Ascending aorta (tissue), 2 donors: ENCODE measurements around the gene FAM20A. TPM values are rescaled to one million over a fixed set of nuclear protein-coding genes. Genes with fewer than 3 reads are reported as not detected.

Experiments
- DNase-seq, 2 donors: peaks; one replicate each; pipeline ENCODE4 v3.0.0-alpha.2; 2019; ENCODE audit warnings: low spot score in 2 of 2
- H3K27ac ChIP-seq, 2 donors: fragments of 200-600 bp; sonication (generic); one replicate each; pipeline ENCODE4 v1.5.1; 2016 to 2017; ENCODE audit warnings: mild to moderate bottlenecking in 1 of 2
- H3K27me3 ChIP-seq: fragments of 200-600 bp; sonication (generic); one replicate; pipeline ENCODE4 v1.5.1; 2017
- H3K36me3 ChIP-seq, 2 donors: fragments of 200-600 bp; sonication (generic); one replicate each; pipeline ENCODE4 v1.5.1; 2016
- H3K4me1 ChIP-seq, 2 donors: fragments of 200-600 bp; sonication (generic); one replicate each; pipeline ENCODE4 v1.5.1; 2016 to 2017; ENCODE audit warnings: mild to moderate bottlenecking in 1 of 2
- H3K4me3 ChIP-seq, 2 donors: fragments of 200-600 bp; sonication (generic); one replicate each; pipeline ENCODE4 v1.5.1; 2016 to 2017; ENCODE audit warnings: mild to moderate bottlenecking in 1 of 2
- H3K9me3 ChIP-seq, 2 donors: fragments of 200-600 bp; sonication (generic); one replicate each; pipeline ENCODE4 v1.5.1; 2016
- intact Hi-C: fragments of 100-400 bp; cut with DNase I; formaldehyde crosslinking; loops from one replicate; pipeline ENCODE4 v1.15.1; 2023
- total RNA-seq: library from RNA; depleted of rRNA; stranded (reverse); fragments of >200 nt; gene quantifications from one replicate; pipeline ENCODE4 v1.1.0, GENCODE V29; 2016
- TF ChIP-seq, protein P1 (sequence below), 3 experiments: fragments of 200-600 bp in 2 of 3; fragments of 450-650 bp in 1 of 3; sonication (generic) in 2 of 3; IDR thresholded peaks; one replicate each; pipeline ENCODE4 v1.5.1; 2016 to 2019; ENCODE audit warnings: antibody characterized with exemption in 3 of 3, mild to moderate bottlenecking in 1 of 3, moderate library complexity in 1 of 3

The FAM20A gene
- 60.0 TPM for total RNA-seq

- intact Hi-C loops: no loop called here
- Histone ChIP-seq H3K36me3 (no peaks in the 10 kb centered on the region), H3K4me1 (peaks cover 4 to 8% of the 10 kb centered on the region in 2 donors), H3K27me3 (no peaks in the 10 kb centered on the region), H3K9me3 (no peaks in the 10 kb centered on the region), H3K4me3 (peak within 1 kb of the TSS; percentile 67 to 81), H3K27ac (peak within 1 kb of the TSS; percentile 22 to 55)
- peak in 1 of 2 donors; percentile 68 for DNase-seq
- TF ChIP-seq, protein P1, sequence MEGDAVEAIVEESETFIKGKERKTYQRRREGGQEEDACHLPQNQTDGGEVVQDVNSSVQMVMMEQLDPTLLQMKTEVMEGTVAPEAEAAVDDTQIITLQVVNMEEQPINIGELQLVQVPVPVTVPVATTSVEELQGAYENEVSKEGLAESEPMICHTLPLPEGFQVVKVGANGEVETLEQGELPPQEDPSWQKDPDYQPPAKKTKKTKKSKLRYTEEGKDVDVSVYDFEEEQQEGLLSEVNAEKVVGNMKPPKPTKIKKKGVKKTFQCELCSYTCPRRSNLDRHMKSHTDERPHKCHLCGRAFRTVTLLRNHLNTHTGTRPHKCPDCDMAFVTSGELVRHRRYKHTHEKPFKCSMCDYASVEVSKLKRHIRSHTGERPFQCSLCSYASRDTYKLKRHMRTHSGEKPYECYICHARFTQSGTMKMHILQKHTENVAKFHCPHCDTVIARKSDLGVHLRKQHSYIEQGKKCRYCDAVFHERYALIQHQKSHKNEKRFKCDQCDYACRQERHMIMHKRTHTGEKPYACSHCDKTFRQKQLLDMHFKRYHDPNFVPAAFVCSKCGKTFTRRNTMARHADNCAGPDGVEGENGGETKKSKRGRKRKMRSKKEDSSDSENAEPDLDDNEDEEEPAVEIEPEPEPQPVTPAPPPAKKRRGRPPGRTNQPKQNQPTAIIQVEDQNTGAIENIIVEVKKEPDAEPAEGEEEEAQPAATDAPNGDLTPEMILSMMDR (IDR thresholded peaks at IDR 0.05): no peak
Observed at GRCh38 chr17:68600931-68601564, at the start of gene FAM20A. FAM20A (minus strand) TSS chr17:68601367; CDS start chr17:68600666, 701 bp downstream.

GRCh38 chr17:68649324-68649723 is 48.2 kb upstream of the FAM20A start:
- Histone ChIP-seq H3K36me3 (no peaks in the 10 kb centered on the region), H3K27ac (no peak overlapping the region), H3K27me3 (no peaks in the 10 kb centered on the region), H3K4me3 (no peak overlapping the region), H3K9me3 (no peaks in the 10 kb centered on the region), H3K4me1 (no peaks in the 10 kb centered on the region)
- TF ChIP-seq, protein P1 (IDR thresholded peaks at IDR 0.05): no peak
- intact Hi-C loops: no loop called here
- DNase-seq: no peak

DNA sequence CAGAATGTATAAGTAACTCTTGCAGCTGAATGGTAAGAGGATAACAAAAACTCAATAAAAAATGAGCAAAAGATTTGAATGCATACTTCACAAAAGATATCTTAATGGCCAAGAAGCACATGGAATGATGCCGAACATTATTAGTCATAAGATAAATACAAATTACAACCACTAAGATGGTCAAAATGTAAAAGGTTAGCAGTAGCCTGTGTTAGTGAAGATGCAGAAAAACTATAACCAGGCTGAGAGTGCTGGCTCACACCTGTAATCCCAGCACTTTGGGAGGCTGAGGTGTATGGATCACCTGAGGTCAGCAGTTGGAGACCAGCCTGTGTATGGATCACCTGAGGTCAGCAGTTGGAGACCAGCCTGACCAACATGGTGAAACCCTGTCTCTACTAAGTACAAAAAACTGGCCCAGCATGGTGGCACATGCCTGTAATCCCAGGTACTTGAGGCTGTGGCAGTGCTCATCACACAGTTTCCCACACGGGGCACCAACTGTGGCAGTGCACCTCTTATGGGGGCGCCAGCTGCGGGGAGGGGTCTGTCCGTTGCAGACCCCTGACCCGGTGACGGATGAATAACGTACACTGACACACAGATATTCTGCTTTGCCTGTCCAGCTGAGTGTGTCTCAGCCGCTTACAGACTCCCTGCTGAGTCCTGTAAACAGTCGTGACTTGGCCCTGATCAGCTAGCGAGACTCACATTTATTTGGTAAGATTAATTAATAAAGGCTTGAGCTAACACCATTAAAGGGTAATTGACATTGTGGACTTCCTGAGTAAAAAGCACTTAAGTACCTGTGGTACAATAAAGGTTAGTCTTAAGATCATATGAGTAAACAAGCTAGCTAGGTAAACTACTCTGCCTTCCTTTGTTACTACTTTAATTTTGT is 45.7 kb upstream of the FAM20A start:
- no peaks in the 10 kb centered on the region for H3K27me3 ChIP-seq
- no peak overlapping the region for H3K27ac ChIP-seq
- TF ChIP-seq, protein P1 (IDR thresholded peaks at IDR 0.05): no peak
- H3K36me3 ChIP-seq: no peaks in the 10 kb centered on the region
- H3K4me3 ChIP-seq: no peak overlapping the region
- no peak for DNase-seq
- intact Hi-C loops: no loop called here
- no peaks in the 10 kb centered on the region for H3K9me3 ChIP-seq
- H3K4me1 ChIP-seq: no peaks in the 10 kb centered on the region

GRCh38 chr17:68642118-68642412 is 40.9 kb upstream of the FAM20A start:
- Histone ChIP-seq H3K9me3 (no peaks in the 10 kb centered on the region), H3K27me3 (no peaks in the 10 kb centered on the region), H3K4me1 (no peaks in the 10 kb centered on the region), H3K36me3 (no peaks in the 10 kb centered on the region), H3K4me3 (no peak overlapping the region), H3K27ac (no peak overlapping the region)
- DNase-seq: no peak
- TF ChIP-seq, protein P1 (IDR thresholded peaks at IDR 0.05): no peak
- intact Hi-C loops: no loop called here

- intact Hi-C loops: no loop called here
- no peak overlapping the region for H3K27ac ChIP-seq
Observed at GRCh38 chr17:68641276-68642117, 40.3 kb upstream of the FAM20A start.

More at GRCh38 chr17:68641276-68642117, 40.3 kb upstream of the FAM20A start:
- H3K36me3 ChIP-seq: no peaks in the 10 kb centered on the region
- H3K9me3 ChIP-seq: no peaks in the 10 kb centered on the region
- no peak overlapping the region for H3K4me3 ChIP-seq
- TF ChIP-seq, protein P1 (IDR thresholded peaks at IDR 0.05): no peak
- DNase-seq: no peak
- no peaks in the 10 kb centered on the region for H3K4me1 ChIP-seq
- no peaks in the 10 kb centered on the region for H3K27me3 ChIP-seq
